NCI-H2227 treated with DMSO at 0.1 percent for 48 hours (cell line): ENCODE results near the gene CCDC93.
"Not testable (repeated sequence)": the region's sequence is repeated elsewhere in the genome, so short reads cannot be mapped to it uniquely, and the experiment has no call there.

Experiments
- DNase-seq: peaks from one replicate; lab custom pipeline; 2025; lab: John Stamatoyannopoulos, UW

The CCDC93 gene

GRCh38 chr2:117953231-117953630 lies 60.6 kb downstream of the CCDC93 start:
- no peak for DNase-seq

GRCh38 chr2:117952701-117953100 lies 61.2 kb downstream of the CCDC93 start:
- no peak for DNase-seq

DNA sequence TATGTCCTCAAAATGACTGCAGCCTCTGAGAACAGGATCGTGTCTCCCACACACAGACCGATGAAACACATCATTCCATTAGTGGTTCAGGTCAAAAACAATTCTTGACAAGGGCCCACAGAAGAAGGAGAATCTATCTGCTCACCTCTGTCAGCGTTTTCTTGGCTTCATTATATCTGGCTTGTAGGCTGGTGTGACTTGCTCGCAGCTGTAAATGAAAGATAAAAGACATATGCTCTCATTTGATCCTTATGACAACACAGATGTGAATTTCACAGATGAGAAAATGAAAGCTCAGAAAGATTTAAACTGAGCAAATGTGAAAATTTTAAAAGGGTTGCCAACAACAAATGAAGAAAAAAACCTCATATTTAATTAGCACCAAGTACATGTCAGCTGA lies 61.6 kb downstream of the CCDC93 start:
- DNase-seq = no peak

DNA sequence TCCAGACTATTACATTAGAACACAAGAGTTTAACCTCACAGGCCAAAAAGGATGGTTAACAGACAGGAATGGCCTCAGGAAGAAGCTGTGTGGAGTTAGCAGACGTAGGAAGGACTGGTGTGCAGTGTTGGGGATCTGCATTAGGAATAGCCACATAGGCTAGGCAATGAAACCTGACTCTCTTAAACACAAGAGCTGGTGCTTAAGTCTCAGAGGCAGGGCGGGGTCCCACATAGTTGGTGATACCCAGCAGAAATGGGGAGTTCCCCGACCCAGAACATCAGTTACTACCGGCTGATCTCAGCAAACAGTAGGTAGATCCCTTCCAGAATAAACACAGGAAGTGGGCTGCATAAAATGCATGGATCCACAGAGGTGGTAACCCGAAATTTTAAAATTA lies 64.1 kb downstream of the CCDC93 start:
- no peak for DNase-seq

- no peak for DNase-seq
Observed at GRCh38 chr2:117948615-117949014, 65.3 kb downstream of the CCDC93 start.

GRCh38 chr2:117945296-117945695 lies 68.6 kb downstream of the CCDC93 start:
- no peak for DNase-seq

DNA sequence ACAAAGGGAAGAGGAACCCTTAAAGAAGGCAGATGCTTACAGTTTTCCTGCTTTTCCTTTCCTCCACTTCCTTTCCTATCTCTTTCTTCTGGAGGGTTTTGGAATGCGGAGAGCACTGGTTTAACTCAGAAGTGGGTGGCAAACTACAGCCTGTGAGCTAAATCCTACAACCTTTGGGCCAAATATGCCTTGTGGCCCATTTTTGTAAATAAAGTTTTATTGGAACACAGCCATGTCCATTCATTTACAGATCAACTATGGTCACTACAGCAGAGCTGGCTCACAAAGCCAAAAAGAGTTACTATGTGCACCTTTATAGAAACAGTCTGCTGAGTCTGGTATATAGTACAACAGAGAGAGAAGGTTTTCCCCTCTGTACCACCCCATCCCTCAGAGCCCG lies 69.1 kb downstream of the CCDC93 start:
- no peak for DNase-seq

DNA sequence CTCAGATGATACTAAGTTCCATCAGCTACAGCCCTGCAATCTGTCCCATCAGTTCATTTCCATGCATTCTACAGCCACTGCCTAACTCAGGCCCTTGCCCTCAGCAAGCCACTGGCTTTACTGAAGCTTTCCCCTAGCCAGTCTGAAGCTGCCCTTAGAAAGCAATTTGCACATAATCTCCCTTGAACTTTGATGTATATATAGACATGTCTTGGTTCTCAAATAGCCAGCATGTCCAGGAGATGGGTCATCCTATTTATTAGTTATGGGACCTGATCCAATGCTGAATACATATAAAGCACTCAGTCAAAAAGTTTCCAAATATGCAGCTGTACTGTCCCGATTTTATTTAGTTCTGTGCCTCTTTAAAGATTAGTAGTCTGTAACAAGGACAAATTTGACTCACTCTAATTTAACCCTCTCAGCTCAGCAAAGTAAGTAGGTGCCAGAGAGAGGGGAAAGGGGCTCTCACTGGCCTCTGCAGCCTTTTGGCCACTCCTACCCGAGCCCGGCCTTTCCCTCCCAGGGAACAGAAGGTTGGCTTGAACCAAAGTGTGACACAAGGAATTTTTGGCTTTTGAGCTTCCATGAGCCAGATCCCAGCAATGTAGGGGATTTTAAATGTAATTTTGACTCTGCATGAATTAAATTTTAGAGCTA lies 70.7 kb downstream of the CCDC93 start:
- no peak for DNase-seq

DNA sequence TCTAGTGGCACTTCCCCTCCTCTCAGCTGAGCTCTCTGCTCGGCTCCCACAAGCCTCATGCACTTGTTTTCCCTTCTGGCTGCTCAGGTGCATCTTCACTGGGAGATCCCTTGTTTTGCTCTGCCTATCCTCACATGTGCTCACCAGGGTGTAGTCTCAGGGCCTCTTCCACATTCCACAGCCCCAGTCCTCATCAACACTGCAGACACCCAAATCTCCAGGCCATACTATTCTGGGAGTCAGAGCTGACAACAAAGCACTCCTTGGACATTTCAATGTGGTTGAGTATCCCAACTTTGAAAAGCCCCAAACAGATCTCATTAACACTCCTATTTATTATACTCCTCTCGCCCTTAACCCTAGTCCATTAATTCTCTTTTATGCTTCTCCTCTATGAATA lies 71.3 kb downstream of the CCDC93 start:
- DNase-seq = no peak

DNA sequence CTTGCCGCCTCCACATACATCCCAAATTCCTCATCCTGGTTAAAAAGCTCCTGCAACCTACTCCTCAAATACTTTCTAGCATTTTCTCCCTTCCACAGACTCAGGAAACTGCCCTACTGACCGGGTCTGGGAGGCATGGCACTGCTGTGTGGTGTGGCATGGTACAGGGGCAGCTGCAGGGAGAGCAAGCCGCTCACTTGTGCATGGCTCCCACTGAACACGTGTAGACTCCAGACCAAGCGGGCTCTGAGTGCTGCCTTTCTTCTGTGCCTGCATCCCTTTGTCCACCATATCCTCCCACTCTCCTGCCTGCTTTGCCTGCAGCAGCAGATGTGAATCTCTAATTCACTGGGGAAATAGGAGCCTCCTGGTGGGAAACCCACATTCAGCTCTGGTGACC lies 72.2 kb downstream of the CCDC93 start:
- no peak for DNase-seq

DNA sequence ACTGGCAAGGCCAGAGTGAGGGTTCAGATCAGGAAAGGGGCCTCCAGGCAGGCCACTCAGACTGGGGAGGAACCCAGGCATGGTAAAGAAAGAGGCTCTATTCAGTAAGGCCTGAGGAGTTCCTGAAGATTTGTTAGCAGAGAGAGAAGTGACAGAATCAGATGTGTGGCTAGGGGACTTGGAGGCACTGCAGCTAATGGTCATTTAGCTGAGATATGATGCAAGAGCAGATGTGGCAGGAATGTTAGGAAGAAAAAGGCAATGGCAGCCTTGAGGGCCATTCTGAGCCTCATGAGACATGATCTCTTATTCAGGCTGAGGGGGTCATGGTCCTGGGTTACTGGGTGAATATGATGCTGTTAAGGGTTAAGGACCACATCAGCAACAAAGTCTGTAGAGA lies 73.4 kb downstream of the CCDC93 start:
- no peak for DNase-seq

DNA sequence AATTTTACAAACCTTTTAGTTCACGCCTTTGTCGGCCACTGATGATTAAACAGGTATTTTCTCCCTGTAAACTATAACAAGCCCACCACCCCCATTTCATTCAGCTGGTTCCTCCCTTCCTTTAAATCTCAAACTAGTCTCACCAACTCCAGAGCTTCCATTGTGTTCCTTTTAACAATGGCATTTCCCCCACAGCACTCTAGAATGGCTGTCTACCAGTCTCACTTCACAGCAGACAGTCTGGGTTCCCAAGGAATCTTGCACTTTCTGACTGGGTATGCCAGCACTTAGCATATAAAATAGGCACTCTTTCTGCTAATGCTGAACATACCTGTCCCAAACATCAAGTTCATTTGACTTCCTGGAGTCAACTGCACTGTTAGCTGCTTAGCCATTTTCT lies 75.3 kb downstream of the CCDC93 start:
- no peak for DNase-seq

DNA sequence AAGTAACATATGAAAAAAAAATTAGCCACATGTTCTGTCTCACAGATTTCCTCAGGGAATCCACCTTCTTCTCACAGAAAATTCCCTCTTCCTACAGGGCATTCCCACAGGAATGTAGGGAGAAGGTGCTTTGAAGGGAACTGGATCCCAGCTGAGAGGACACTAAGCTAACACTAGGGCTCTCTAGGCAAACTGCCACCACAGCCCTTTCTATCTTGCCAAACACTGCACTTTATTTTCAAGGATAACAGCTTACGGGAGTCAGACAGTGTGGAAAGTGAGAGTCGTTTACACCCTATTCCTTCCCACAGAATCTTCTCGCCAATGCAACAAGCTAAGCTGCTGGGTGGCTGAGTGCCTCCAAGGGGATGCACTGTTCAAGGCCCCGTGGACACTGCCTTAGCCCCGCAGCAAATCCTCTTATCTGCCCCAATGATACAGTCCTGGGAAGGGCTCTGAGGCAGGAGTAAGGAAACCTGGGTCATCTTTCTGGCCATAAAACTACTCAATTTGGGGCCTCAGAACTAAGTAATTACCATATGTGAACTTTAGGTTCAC lies 76.9 kb downstream of the CCDC93 start:
- DNase-seq = no peak

DNA sequence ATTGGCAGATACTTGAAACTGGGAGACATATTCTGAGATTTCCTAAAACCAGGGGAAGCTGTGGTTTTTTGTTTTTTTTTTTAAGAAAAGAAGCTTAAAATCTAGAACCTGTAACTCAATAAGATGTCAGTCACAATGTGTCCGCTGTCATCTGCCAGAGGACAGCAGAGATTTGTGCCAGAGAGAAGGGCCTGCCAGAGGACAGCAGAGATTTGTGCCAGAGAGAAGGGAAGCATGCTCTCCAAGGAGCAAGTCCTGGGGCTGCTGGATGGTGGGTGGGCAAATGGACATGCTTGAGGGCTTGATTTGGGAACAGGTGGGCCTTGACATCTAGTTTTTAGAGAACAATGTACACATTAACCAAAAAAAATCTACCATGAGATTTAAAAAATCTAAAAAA lies 77.9 kb downstream of the CCDC93 start:
- DNase-seq = no peak

GRCh38 chr2:117935456-117935855 lies 78.4 kb downstream of the CCDC93 start:
- DNase-seq = no peak

DNA sequence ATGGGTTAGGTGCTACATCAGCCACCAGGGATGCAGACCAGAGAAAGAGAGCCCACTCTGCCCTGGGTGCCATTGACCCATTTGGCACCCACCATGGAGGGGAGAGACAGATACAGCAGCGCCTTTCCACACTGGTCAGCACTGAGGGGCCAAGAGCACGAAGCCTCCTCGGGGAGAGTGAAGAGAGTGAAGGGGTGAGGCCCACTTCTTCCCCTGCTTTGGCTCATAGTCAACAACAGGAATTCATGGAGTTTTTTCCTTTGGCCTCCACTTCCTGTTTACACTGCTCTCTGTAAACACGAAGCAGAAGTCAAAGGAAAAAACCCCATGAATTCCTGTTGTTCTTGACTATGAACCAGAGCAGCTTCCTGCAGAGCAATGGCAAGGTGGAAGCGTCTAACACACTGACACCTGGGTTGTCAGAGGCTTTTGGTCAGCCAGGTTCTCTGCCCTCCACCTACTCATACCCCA lies 80.0 kb downstream of the CCDC93 start:
- no peak for DNase-seq

- no peak for DNase-seq
Observed at GRCh38 chr2:117931978-117932377, 81.9 kb downstream of the CCDC93 start.

DNA sequence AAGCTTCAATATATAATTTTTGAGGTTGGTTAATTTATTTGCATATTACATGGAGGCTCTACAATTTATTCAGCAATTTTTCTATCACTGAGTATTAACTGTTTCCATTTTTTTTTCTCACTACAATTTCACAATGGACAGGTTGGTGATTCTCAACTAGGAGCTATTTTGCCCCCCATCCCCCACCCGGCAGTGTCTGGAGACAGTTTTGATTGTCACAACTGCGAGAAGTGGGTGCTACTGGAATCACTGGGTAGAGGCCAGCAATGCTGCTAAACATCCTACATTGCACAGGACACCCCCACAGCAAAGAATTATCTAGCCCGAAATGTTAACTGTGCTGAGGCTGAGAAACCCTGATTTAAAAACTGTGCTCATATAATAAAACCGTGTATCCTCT lies 82.6 kb downstream of the CCDC93 start:
- DNase-seq = no peak

DNA sequence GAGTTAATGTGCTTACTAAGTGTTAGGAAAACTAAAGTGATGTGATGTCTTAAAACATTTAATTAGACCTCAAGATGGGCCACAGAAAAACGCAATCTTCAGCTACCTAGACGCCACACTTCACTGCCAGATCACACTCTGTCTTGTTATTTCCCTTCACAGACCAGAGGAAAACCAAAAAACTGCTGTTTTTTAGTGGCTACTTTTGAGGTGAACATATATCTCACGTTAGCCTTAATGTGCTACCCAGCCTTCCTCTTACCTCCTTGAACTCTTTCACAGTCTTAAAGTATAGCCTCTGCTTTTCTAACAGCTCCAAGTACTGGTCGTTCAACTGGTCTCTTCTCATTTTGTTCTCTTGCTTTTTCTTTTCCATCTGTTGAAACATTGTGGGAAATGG lies 83.1 kb downstream of the CCDC93 start:
- no peak for DNase-seq

DNA sequence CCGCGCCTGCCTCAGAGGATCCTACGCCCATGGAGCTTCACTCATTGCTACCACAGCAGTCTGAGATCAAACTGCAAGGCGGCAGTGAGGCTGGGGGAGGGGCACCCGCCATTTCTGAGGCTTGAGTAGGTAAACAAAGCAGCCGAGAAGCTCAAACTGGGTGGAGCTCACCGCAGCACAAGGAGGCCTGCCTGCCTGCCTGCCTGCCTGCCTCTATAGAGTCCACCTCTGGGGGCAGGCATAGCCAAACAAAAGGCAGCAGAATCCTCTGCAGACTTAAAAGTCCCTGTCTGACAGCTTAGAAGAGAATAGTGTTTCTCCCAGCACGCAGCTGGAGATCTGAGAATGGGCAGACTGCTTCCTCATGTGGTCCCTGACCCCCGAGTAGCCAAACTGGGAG lies 90.4 kb downstream of the CCDC93 start:
- not testable (repeated sequence) for DNase-seq

DNA sequence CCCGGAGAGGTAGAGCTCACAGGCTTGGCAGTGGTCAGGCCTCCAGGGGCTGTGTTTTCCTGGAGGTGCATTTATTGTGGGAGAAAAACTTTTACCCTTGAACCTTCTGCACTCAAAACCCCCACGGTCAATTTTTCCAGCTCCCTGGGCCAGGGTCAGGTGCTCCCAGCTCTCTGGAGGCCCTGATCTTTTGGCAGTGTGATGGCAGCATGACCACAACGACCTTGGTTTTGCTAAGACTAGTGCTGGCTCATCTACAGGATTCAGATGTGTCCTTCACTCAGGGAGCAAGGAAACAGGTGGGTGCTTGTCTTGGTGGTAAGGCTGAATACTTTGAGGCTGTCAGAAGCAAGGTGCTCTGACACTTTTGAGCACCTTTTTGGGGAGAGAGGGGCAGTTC lies 92.3 kb downstream of the CCDC93 start:
- DNase-seq = no peak

GRCh38 chr2:117918608-117919007 lies 95.3 kb downstream of the CCDC93 start:
- DNase-seq = no peak

GRCh38 chr2:117917223-117917917 lies 96.5 kb downstream of the CCDC93 start:
- no peak for DNase-seq

DNA sequence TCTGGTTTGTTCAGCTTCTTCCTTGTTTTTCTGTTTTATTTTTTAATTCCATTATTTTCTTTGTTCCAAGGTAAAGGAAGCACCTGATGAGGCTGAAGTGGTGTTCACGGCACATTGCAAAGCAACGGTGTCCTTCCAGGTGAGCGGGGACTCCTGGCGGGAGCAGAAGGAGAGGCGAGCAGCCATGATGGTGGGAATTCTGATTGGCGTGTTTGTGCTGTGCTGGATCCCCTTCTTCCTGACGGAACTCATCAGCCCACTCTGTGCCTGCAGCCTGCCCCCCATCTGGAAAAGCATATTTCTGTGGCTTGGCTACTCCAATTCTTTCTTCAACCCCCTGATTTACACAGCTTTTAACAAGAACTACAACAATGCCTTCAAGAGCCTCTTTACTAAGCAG lies 110.9 kb downstream of the CCDC93 start:
- DNase-seq = no peak
